GM23338 (cell line): ENCODE results near the gene HCFC1. TPM values are rescaled to one million over a fixed set of nuclear protein-coding genes. Genes with fewer than 3 reads are reported as not detected.

ENCODE experiments used
- ATAC-seq: fragments of 200-7000 bp; cut with Tn5 transposase; 3 replicates; pipeline ENCODE4 v1.9.1; 2020
- DNase-seq: peaks from one replicate; pipeline ENCODE4 v3.0.0-alpha.2; 2015; ENCODE audit warnings: low spot score
- H2AFZ ChIP-seq: fragments of 200-600 bp; sonication (generic); 2 replicates; pipeline ENCODE4 v1.8.0; 2016; ENCODE audit warnings: antibody characterized with exemption, mild to moderate bottlenecking, moderate library complexity
- H3F3A ChIP-seq: fragments of 200-600 bp; sonication (generic); replicated peaks from 2 replicates; pipeline ENCODE4 v1.8.0; 2017; ENCODE audit warnings: antibody characterized with exemption, mixed run types, low read depth
- H3K27ac ChIP-seq: fragments of 200-600 bp; sonication (generic); 2 replicates; pipeline ENCODE4 v1.6.1; 2016; ENCODE audit warnings: low read depth
- H3K27me3 ChIP-seq: fragments of 200-600 bp; sonication (generic); 2 replicates; pipeline ENCODE4 v1.8.0; 2016; ENCODE audit warnings: mild to moderate bottlenecking, mixed run types, moderate library complexity; ENCODE audit not compliant: insufficient read depth
- H3K36me3 ChIP-seq: fragments of 200-600 bp; sonication (generic); 2 replicates; pipeline ENCODE4 v1.8.0; 2016; ENCODE audit warnings: mild to moderate bottlenecking; ENCODE audit not compliant: insufficient read depth
- H3K4me1 ChIP-seq: fragments of 200-600 bp; sonication (generic); 2 replicates; pipeline ENCODE4 v1.8.0; 2016; ENCODE audit warnings: mild to moderate bottlenecking, moderate library complexity; ENCODE audit not compliant: insufficient read depth
- H3K4me2 ChIP-seq: fragments of 200-600 bp; sonication (generic); 2 replicates; pipeline ENCODE4 v1.7.1; 2017; ENCODE audit warnings: mixed run types
- H3K4me3 ChIP-seq: fragments of 200-600 bp; sonication (generic); 2 replicates; pipeline ENCODE4 v1.6.1; 2016; ENCODE audit warnings: mixed run types
- H3K79me2 ChIP-seq: fragments of 200-600 bp; sonication (generic); replicated peaks from 2 replicates; pipeline ENCODE4 v1.8.0; 2017; ENCODE audit warnings: mild to moderate bottlenecking; ENCODE audit not compliant: insufficient read depth
- H3K9me2 ChIP-seq: fragments of 200-600 bp; sonication (generic); 2 replicates; pipeline ENCODE4 v1.8.0; 2017; ENCODE audit not compliant: insufficient read depth
- H4K20me1 ChIP-seq: fragments of 200-600 bp; sonication (generic); replicated peaks from 2 replicates; pipeline ENCODE4 v1.8.0; 2017; ENCODE audit warnings: mild to moderate bottlenecking; ENCODE audit not compliant: insufficient read depth
- H3K27ac Mint-ChIP-seq: 2 replicates; pipeline ENCODE4 v1.8.0; 2020; ENCODE audit warnings: inconsistent platforms, mild to moderate bottlenecking, moderate library complexity, mixed read lengths
- H3K27me3 Mint-ChIP-seq: 3 replicates; pipeline ENCODE4 v1.8.0; 2022; ENCODE audit warnings: low read depth, mild to moderate bottlenecking, moderate library complexity, mixed read lengths, inconsistent platforms; ENCODE audit not compliant: insufficient read depth, poor library complexity
- H3K36me3 Mint-ChIP-seq: 3 replicates; pipeline ENCODE4 v1.8.0; 2021; ENCODE audit warnings: low read depth, mild to moderate bottlenecking, inconsistent platforms, moderate library complexity, mixed read lengths
- H3K4me1 Mint-ChIP-seq: 3 replicates; pipeline ENCODE4 v1.8.0; 2020; ENCODE audit warnings: mild to moderate bottlenecking, inconsistent platforms, mixed read lengths
- H3K4me3 Mint-ChIP-seq: 3 replicates; pipeline ENCODE4 v1.8.0; 2021; ENCODE audit warnings: moderate library complexity, mild to moderate bottlenecking, inconsistent platforms, mixed read lengths
- H3K9me3 Mint-ChIP-seq: 3 replicates; pipeline ENCODE4 v1.8.0; 2020; ENCODE audit warnings: moderate library complexity, mild to moderate bottlenecking, inconsistent platforms, mixed read lengths
- CREB1 ChIP-seq: fragments of 250-450 bp; sonication (Bioruptor Pico); IDR thresholded peaks from 2 replicates; pipeline ENCODE4 v1.5.0; 2020; ENCODE audit warnings: low read depth, mild to moderate bottlenecking, moderate library complexity
- CTCF ChIP-seq, 2 experiments: fragments of 200-600 bp in 1 of 2; sonication (generic) in 1 of 2; conservative IDR thresholded peaks; 2 replicates each; pipeline versions ENCODE4 v1.5.1 to v1.6.1; 2016 to 2017; ENCODE audit warnings: antibody characterized with exemption in 2 of 2, low read depth in 2 of 2, mild to moderate bottlenecking in 2 of 2, moderate library complexity in 1 of 2
- EZH2 ChIP-seq: fragments of 200-600 bp; sonication (generic); IDR thresholded peaks from one replicate; pipeline ENCODE4 v1.8.0; 2017; ENCODE audit warnings: antibody characterized with exemption, mild to moderate bottlenecking, low read depth; ENCODE audit not compliant: unreplicated experiment
- EZH2phosphoT487 ChIP-seq: fragments of 200-600 bp; sonication (generic); IDR thresholded peaks from one replicate; pipeline ENCODE4 v1.8.1; 2018; ENCODE audit warnings: antibody characterized with exemption; ENCODE audit not compliant: unreplicated experiment
- JUNB ChIP-seq: IDR thresholded peaks from one replicate; pipeline ENCODE4 v1.6.1; 2016; ENCODE audit warnings: antibody characterized with exemption; ENCODE audit not compliant: unreplicated experiment
- NANOG ChIP-seq: IDR thresholded peaks from 2 replicates; pipeline ENCODE4 v1.6.1; 2016; ENCODE audit warnings: antibody characterized with exemption, borderline replicate concordance
- POLR2AphosphoS5 ChIP-seq: IDR thresholded peaks from 2 replicates; pipeline ENCODE4 v1.6.1; 2016; ENCODE audit warnings: antibody characterized with exemption, low read depth
- STAT1 ChIP-seq: IDR thresholded peaks from one replicate; pipeline ENCODE4 v1.6.1; 2016; ENCODE audit warnings: antibody characterized with exemption; ENCODE audit not compliant: unreplicated experiment
- ZNF114 ChIP-seq: fragments of 250-450 bp; sonication (Bioruptor Pico); IDR thresholded peaks from 2 replicates; pipeline ENCODE4 v1.5.0; 2020; ENCODE audit warnings: mild to moderate bottlenecking, moderate library complexity
- ZNF331 ChIP-seq: fragments of 250-450 bp; sonication (Bioruptor Pico); IDR thresholded peaks from 2 replicates; pipeline ENCODE4 v1.5.0; 2020; ENCODE audit warnings: low read depth, mild to moderate bottlenecking, moderate library complexity
- ZNF462 ChIP-seq: fragments of 250-450 bp; sonication (Bioruptor Pico); IDR thresholded peaks from 2 replicates; pipeline ENCODE4 v1.5.0; 2020; ENCODE audit warnings: mild to moderate bottlenecking, moderate library complexity
- polyA plus RNA-seq: library from polyadenylated mRNA; unstranded; fragments of >200 nt; fragmentation: Nextera tagmentation; extraction: Ambion mirVana; gene quantifications from 2 replicates; pipeline ENCODE4 v1.2.1, GENCODE V29; 2016
- total RNA-seq: library from RNA; depleted of rRNA; stranded (reverse); fragments of >200 nt; shearing (Covaris generic); gene quantifications from 2 replicates; pipeline ENCODE4 v1.2.3, GENCODE V29; 2014
- TF ChIP-seq, protein P1 (sequence below): IDR thresholded peaks from 2 replicates; pipeline ENCODE4 v1.6.1; 2016; ENCODE audit warnings: antibody characterized with exemption
- TF ChIP-seq, protein P2 (sequence below): IDR thresholded peaks from one replicate; pipeline ENCODE4 v1.6.1; 2018; ENCODE audit warnings: antibody characterized with exemption; ENCODE audit not compliant: unreplicated experiment

HCFC1 gene
- total and polyA plus RNA-seq, 2 experiments from 2014 or later: 33.0 to 188 TPM

- ATAC-seq (no peak), DNase-seq (no peak)
- Histone ChIP-seq H3K4me1 (peaks cover 12% of the 10 kb centered on the region), H3F3A (no peaks in the 10 kb centered on the region), H3K79me2 (peaks cover 74% of the 10 kb centered on the region), H3K4me3 (no peak overlapping the region), H3K36me3 (no peaks in the 10 kb centered on the region), H3K9me2 (no peaks in the 10 kb centered on the region), H3K27me3 (no peaks in the 10 kb centered on the region), H2AFZ (no peak overlapping the region), H3K27ac (no peak overlapping the region), H3K4me2 (no peak overlapping the region), H4K20me1 (peaks cover 17% of the 10 kb centered on the region)
- Mint-ChIP-seq H3K36me3 (peaks cover 50% of the 10 kb centered on the region), H3K9me3 (no peaks in the 10 kb centered on the region; the same call in 2 of the 3 replicates), H3K27ac (peak overlapping the region; percentile 74; the same call in 1 of the 2 replicates), H3K4me1 (peaks cover 19% of the 10 kb centered on the region), H3K4me3 (no peak overlapping the region), H3K27me3 (peaks cover 13% of the 10 kb centered on the region)
- TF ChIP-seq NANOG (no peak), CREB1 (CRISPR knock-in tag) (no peak), STAT1 (no peak), POLR2AphosphoS5 (no peak), ZNF462 (no peak), JUNB (no peak), ZNF114 (CRISPR knock-in tag) (no peak), EZH2 (no peak), CTCF (conservative IDR thresholded peaks at IDR 0.05; ENCODE audit: low read depth in 2 of 2) (no peak), EZH2phosphoT487 (no peak), ZNF331 (CRISPR knock-in tag) (no peak)
- TF ChIP-seq, protein P1, sequence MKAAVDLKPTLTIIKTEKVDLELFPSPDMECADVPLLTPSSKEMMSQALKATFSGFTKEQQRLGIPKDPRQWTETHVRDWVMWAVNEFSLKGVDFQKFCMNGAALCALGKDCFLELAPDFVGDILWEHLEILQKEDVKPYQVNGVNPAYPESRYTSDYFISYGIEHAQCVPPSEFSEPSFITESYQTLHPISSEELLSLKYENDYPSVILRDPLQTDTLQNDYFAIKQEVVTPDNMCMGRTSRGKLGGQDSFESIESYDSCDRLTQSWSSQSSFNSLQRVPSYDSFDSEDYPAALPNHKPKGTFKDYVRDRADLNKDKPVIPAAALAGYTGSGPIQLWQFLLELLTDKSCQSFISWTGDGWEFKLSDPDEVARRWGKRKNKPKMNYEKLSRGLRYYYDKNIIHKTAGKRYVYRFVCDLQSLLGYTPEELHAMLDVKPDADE: no peak
- TF ChIP-seq, protein P2, sequence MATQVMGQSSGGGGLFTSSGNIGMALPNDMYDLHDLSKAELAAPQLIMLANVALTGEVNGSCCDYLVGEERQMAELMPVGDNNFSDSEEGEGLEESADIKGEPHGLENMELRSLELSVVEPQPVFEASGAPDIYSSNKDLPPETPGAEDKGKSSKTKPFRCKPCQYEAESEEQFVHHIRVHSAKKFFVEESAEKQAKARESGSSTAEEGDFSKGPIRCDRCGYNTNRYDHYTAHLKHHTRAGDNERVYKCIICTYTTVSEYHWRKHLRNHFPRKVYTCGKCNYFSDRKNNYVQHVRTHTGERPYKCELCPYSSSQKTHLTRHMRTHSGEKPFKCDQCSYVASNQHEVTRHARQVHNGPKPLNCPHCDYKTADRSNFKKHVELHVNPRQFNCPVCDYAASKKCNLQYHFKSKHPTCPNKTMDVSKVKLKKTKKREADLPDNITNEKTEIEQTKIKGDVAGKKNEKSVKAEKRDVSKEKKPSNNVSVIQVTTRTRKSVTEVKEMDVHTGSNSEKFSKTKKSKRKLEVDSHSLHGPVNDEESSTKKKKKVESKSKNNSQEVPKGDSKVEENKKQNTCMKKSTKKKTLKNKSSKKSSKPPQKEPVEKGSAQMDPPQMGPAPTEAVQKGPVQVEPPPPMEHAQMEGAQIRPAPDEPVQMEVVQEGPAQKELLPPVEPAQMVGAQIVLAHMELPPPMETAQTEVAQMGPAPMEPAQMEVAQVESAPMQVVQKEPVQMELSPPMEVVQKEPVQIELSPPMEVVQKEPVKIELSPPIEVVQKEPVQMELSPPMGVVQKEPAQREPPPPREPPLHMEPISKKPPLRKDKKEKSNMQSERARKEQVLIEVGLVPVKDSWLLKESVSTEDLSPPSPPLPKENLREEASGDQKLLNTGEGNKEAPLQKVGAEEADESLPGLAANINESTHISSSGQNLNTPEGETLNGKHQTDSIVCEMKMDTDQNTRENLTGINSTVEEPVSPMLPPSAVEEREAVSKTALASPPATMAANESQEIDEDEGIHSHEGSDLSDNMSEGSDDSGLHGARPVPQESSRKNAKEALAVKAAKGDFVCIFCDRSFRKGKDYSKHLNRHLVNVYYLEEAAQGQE: no peak
Measured at GRCh38 chrX:153965406-153965805, 6.2 kb downstream of the HCFC1 start.
